SK-N-SH (cell line): Measurements from ENCODE around the gene SLC22A4. TPM values are rescaled to one million over a fixed set of nuclear protein-coding genes. Genes with fewer than 3 reads are reported as not detected.

Experiments used
- CTCF ChIA-PET: fragments of 300-600, 350-600 bp; formaldehyde crosslinking; extraction: SDS; loops from one replicate; lab custom pipeline; 2021; lab: Yijun Ruan, JAX
- POLR2A ChIA-PET: fragments of 350-600 bp; sonication (Branson Sonifier 250); formaldehyde crosslinking; extraction: SDS; loops from one replicate; lab custom pipeline; 2020; ENCODE audit warnings: antibody characterized with exemption, inconsistent platforms; lab: Yijun Ruan, JAX
- DNase-seq: peaks from one replicate; pipeline ENCODE4 v3.0.0; 2012
- H2AFZ ChIP-seq: fragments of 200-600 bp; sonication (generic); 2 replicates; pipeline ENCODE4 v1.8.1; 2016; ENCODE audit warnings: antibody characterized with exemption, mild to moderate bottlenecking, low read depth
- H3F3A ChIP-seq: fragments of 200-600 bp; sonication (generic); replicated peaks from 2 replicates; pipeline ENCODE3; 2016; ENCODE audit warnings: antibody characterized with exemption, mild to moderate bottlenecking; ENCODE audit not compliant: insufficient read depth
- H3K27ac ChIP-seq, 2 experiments: fragments of 200-500 bp in 1 of 2; fragments of 200-600 bp in 1 of 2; sonication (Bioruptor generic) in 1 of 2; sonication (generic), shearing (Covaris generic) in 1 of 2; 2 replicates each; pipeline versions ENCODE4 v1.5.1 to v1.6.1; 2014 to 2016; ENCODE audit warnings: low read depth in 2 of 2, inconsistent platforms in 1 of 2, low read length in 1 of 2, mild to moderate bottlenecking in 1 of 2, mixed read lengths in 1 of 2
- H3K27me3 ChIP-seq: fragments of 200-600 bp; sonication (generic), shearing (Covaris generic); 2 replicates; pipeline ENCODE4 v1.6.1; 2016; ENCODE audit warnings: mixed run types; ENCODE audit not compliant: insufficient read depth
- H3K36me3 ChIP-seq, 2 experiments: fragments of 200-500 bp in 1 of 2; fragments of 200-600 bp in 1 of 2; sonication (Bioruptor generic) in 1 of 2; sonication (generic) in 1 of 2; replicated peaks in 1 of 2; 2 replicates each; pipeline versions ENCODE3 to v1.5.1; 2014 to 2016; ENCODE audit warnings: low read length in 1 of 2, mild to moderate bottlenecking in 1 of 2; ENCODE audit not compliant: insufficient read depth in 2 of 2, control insufficient read depth in 1 of 2
- H3K4me1 ChIP-seq, 2 experiments: fragments of 200-500 bp in 1 of 2; fragments of 200-600 bp in 1 of 2; sonication (Bioruptor generic) in 1 of 2; sonication (generic), shearing (Covaris generic) in 1 of 2; 2 replicates each; pipeline versions ENCODE4 v1.5.1 to v1.6.1; 2014 to 2016; ENCODE audit warnings: low read depth in 1 of 2, low read length in 1 of 2, mixed run types in 1 of 2; ENCODE audit not compliant: insufficient read depth in 2 of 2, control insufficient read depth in 1 of 2
- H3K4me2 ChIP-seq: fragments of 200-600 bp; sonication (generic), shearing (Covaris generic); 2 replicates; pipeline ENCODE4 v1.6.1; 2017; ENCODE audit warnings: mixed run types
- H3K4me3 ChIP-seq, 2 experiments: fragments of 200-500 bp in 1 of 2; fragments of 200-600 bp in 1 of 2; sonication (Bioruptor generic) in 1 of 2; sonication (generic), shearing (Covaris generic) in 1 of 2; 2 replicates each; pipeline versions ENCODE4 v1.5.1 to v1.8.1; 2014 to 2016; ENCODE audit warnings: low read depth in 2 of 2, inconsistent platforms in 1 of 2, low read length in 1 of 2, mild to moderate bottlenecking in 1 of 2, mixed read lengths in 1 of 2, moderate library complexity in 1 of 2
- H3K79me2 ChIP-seq: fragments of 200-600 bp; sonication (generic); 2 replicates; pipeline ENCODE4 v1.8.1; 2017; ENCODE audit warnings: mild to moderate bottlenecking; ENCODE audit not compliant: insufficient read depth
- H3K9ac ChIP-seq: fragments of 200-600 bp; sonication (generic); 2 replicates; pipeline ENCODE4 v1.6.1; 2017; ENCODE audit warnings: mixed run types
- H3K9me2 ChIP-seq: fragments of 200-600 bp; sonication (generic); 2 replicates; pipeline ENCODE4 v1.6.1; 2017; ENCODE audit warnings: mixed run types
- H3K9me3 ChIP-seq: fragments of 200-600 bp; sonication (generic); 2 replicates; pipeline ENCODE4 v1.6.1; 2017; ENCODE audit warnings: mixed run types, mild to moderate bottlenecking, moderate library complexity
- H4K20me1 ChIP-seq: fragments of 200-600 bp; sonication (generic); 2 replicates; pipeline ENCODE4 v1.6.1; 2017; ENCODE audit warnings: mild to moderate bottlenecking, mixed run types; ENCODE audit not compliant: insufficient read depth
- EP300 ChIP-seq, 2 experiments: IDR thresholded peaks; 2 replicates each; pipeline versions ENCODE4 v1.4.0 to v1.6.1; 2012; ENCODE audit warnings: borderline replicate concordance in 1 of 2, low read depth in 1 of 2, low read length in 1 of 2
- FOXJ3 ChIP-seq: sonication (generic); formaldehyde crosslinking; IDR thresholded peaks from 2 replicates; pipeline ENCODE4 v1.5.1; 2020; ENCODE audit warnings: mild to moderate bottlenecking, missing genetic modification reagents
- FOXM1 ChIP-seq: IDR thresholded peaks from 2 replicates; pipeline ENCODE4 v1.4.0; 2012; ENCODE audit warnings: low read depth, mild to moderate bottlenecking
- GATA2 ChIP-seq: sonication (generic); formaldehyde crosslinking; IDR thresholded peaks from 2 replicates; pipeline ENCODE4 v1.5.0; 2020; ENCODE audit warnings: mild to moderate bottlenecking, missing genetic modification reagents
- JUND ChIP-seq: IDR thresholded peaks from 2 replicates; pipeline ENCODE4 v1.4.0; 2012
- MXI1 ChIP-seq: IDR thresholded peaks from 2 replicates; pipeline ENCODE4 v1.6.1; 2012; ENCODE audit warnings: mild to moderate bottlenecking, low read depth, low read length, improper control_type of control experiment
- RCOR1 ChIP-seq: fragments of 150-350 bp; IDR thresholded peaks from 2 replicates; pipeline ENCODE4 v1.6.1; 2017; ENCODE audit warnings: antibody characterized with exemption, low read length
- RFX5 ChIP-seq: IDR thresholded peaks from 2 replicates; pipeline ENCODE4 v1.6.1; 2012; ENCODE audit warnings: mild to moderate bottlenecking, improper control_type of control experiment, low read length
- RXRA ChIP-seq: IDR thresholded peaks from 2 replicates; pipeline ENCODE4 v1.4.0; 2012; ENCODE audit warnings: low read depth, mild to moderate bottlenecking, borderline replicate concordance
- SMC3 ChIP-seq: IDR thresholded peaks from 2 replicates; pipeline ENCODE4 v1.6.1; 2012; ENCODE audit warnings: low read depth, low read length, improper control_type of control experiment
- TEAD4 ChIP-seq: IDR thresholded peaks from 2 replicates; pipeline ENCODE4 v1.4.0; 2012; ENCODE audit warnings: mild to moderate bottlenecking, borderline replicate concordance; ENCODE audit not compliant: insufficient read depth
- YY1 ChIP-seq: IDR thresholded peaks from 2 replicates; pipeline ENCODE4 v1.4.0; 2012; ENCODE audit warnings: low read depth, mild to moderate bottlenecking
- WGBS: methylation state at CpG from one replicate; pipeline ENCODE4 v1.1.6; 2017; ENCODE audit warnings: low lambda C conversion rate; 5-methylcytosine and 5-hydroxymethylcytosine counted together
- polyA plus RNA-seq, 3 experiments: library from polyadenylated mRNA; depleted of rRNA; stranded (reverse); fragments of >200 nt; gene quantifications; 2 replicates each; pipeline ENCODE4 v1.2.3, GENCODE V29; 2012
- TF ChIP-seq, protein P1 (sequence below): IDR thresholded peaks from 2 replicates; pipeline ENCODE4; 2012
- TF ChIP-seq, protein P2 (sequence below): fragments of 150-350 bp; IDR thresholded peaks from 2 replicates; pipeline ENCODE4 v1.6.1; 2016; ENCODE audit warnings: mild to moderate bottlenecking, low read depth, low read length
- TF ChIP-seq, protein P3 (sequence below): fragments of 150-350 bp; IDR thresholded peaks from 2 replicates; pipeline ENCODE4 v1.6.1; 2017; ENCODE audit warnings: antibody characterized with exemption, low read length, low read depth, borderline replicate concordance
- TF ChIP-seq, protein P4 (sequence below): IDR thresholded peaks from 2 replicates; pipeline ENCODE4 v1.4.0; 2012; ENCODE audit warnings: low read depth, borderline replicate concordance
- TF ChIP-seq, protein P5 (sequence below): IDR thresholded peaks from 2 replicates; pipeline ENCODE4 v1.4.0; 2012; ENCODE audit warnings: low read depth

Gene SLC22A4
- polyA plus RNA-seq, 1 of the 3 experiments (the other 2 are of a cell fraction) = 3.3 TPM

DNA sequence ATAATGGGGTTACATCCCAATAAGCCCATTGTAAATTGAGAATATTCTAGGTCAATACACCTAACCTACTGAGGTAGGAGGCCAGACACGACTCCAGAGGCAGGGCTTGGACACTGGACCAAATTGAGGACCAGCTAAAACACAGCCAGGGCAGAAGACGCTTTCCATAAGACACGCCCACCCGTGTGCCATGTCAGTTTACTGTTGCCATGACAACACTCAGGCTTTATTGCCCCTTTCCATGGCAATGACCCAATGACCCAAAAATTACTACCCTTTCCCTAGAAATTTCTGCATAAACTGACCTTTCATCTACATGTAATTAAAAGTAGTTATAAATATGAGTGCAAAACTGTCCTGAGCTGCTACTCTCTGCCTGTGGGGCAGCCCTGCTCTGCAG, 31.5 kb downstream of the SLC22A4 start:
- H3K9me2 ChIP-seq = no peaks in the 10 kb centered on the region
- DNase-seq = no peak
- H3F3A ChIP-seq = peaks cover 8% of the 10 kb centered on the region
- peaks cover 0 to 8% of the 10 kb centered on the region in 2 experiments for H3K36me3 ChIP-seq
- CTCF ChIA-PET = interaction anchor here (1.1 to 1.8 kb wide), 3 partner anchors 10 to 60 kb away, joined by 3 to 5 read pairs (median 3); no protein-coding TSS in a partner anchor
- peaks cover 0 to 12% of the 10 kb centered on the region in 2 experiments; a peak in 2 of 4 replicates for H3K4me1 ChIP-seq
- no peak overlapping the region for H3K27ac ChIP-seq
- no peaks in the 10 kb centered on the region for H3K27me3 ChIP-seq
- no peaks in the 10 kb centered on the region for H3K79me2 ChIP-seq
- POLR2A ChIA-PET = no interaction called here
- no peak overlapping the region for H3K4me2 ChIP-seq
- no peaks in the 10 kb centered on the region for H3K9me3 ChIP-seq
- H4K20me1 ChIP-seq = no peaks in the 10 kb centered on the region
- H3K9ac ChIP-seq = no peak overlapping the region
- TF ChIP-seq YY1 (no peak), RCOR1 (no peak), GATA2 (CRISPR knock-in tag) (no peak), RFX5 (no peak), JUND (no peak), FOXM1 (no peak), TEAD4 (no peak), FOXJ3 (CRISPR knock-in tag) (no peak), EP300 (IDR thresholded peaks at IDR 0.05; ENCODE audit: borderline replicate concordance in 1 of 2, low read depth in 1 of 2, low read length in 1 of 2) (no peak), RXRA (no peak), MXI1 (no peak), SMC3 (no peak)
- TF ChIP-seq, protein P1, sequence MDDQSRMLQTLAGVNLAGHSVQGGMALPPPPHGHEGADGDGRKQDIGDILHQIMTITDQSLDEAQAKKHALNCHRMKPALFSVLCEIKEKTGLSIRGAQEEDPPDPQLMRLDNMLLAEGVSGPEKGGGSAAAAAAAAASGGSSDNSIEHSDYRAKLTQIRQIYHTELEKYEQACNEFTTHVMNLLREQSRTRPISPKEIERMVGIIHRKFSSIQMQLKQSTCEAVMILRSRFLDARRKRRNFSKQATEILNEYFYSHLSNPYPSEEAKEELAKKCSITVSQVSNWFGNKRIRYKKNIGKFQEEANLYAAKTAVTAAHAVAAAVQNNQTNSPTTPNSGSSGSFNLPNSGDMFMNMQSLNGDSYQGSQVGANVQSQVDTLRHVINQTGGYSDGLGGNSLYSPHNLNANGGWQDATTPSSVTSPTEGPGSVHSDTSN = no peak
- TF ChIP-seq, protein P2, sequence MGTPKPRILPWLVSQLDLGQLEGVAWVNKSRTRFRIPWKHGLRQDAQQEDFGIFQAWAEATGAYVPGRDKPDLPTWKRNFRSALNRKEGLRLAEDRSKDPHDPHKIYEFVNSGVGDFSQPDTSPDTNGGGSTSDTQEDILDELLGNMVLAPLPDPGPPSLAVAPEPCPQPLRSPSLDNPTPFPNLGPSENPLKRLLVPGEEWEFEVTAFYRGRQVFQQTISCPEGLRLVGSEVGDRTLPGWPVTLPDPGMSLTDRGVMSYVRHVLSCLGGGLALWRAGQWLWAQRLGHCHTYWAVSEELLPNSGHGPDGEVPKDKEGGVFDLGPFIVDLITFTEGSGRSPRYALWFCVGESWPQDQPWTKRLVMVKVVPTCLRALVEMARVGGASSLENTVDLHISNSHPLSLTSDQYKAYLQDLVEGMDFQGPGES = no peak
- TF ChIP-seq, protein P3, sequence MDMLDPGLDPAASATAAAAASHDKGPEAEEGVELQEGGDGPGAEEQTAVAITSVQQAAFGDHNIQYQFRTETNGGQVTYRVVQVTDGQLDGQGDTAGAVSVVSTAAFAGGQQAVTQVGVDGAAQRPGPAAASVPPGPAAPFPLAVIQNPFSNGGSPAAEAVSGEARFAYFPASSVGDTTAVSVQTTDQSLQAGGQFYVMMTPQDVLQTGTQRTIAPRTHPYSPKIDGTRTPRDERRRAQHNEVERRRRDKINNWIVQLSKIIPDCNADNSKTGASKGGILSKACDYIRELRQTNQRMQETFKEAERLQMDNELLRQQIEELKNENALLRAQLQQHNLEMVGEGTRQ = no peak
- TF ChIP-seq, protein P4, sequence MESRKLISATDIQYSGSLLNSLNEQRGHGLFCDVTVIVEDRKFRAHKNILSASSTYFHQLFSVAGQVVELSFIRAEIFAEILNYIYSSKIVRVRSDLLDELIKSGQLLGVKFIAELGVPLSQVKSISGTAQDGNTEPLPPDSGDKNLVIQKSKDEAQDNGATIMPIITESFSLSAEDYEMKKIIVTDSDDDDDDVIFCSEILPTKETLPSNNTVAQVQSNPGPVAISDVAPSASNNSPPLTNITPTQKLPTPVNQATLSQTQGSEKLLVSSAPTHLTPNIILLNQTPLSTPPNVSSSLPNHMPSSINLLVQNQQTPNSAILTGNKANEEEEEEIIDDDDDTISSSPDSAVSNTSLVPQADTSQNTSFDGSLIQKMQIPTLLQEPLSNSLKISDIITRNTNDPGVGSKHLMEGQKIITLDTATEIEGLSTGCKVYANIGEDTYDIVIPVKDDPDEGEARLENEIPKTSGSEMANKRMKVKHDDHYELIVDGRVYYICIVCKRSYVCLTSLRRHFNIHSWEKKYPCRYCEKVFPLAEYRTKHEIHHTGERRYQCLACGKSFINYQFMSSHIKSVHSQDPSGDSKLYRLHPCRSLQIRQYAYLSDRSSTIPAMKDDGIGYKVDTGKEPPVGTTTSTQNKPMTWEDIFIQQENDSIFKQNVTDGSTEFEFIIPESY = no peak
- TF ChIP-seq, protein P5, sequence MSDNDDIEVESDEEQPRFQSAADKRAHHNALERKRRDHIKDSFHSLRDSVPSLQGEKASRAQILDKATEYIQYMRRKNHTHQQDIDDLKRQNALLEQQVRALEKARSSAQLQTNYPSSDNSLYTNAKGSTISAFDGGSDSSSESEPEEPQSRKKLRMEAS = no peak
- TF ChIP-seq, all 33 proteins: peak for 0
- H3K4me3 ChIP-seq = no peak overlapping the region
- WGBS = 80% methylated on average over 4 of the region's 4 CpGs
- H2AFZ ChIP-seq = no peak overlapping the region
